HG03108 (cell line): Measurements from ENCODE around the gene INMT.
A peak's percentile ranks its signal among the peaks of the same experiment; 100 is the strongest.

ENCODE experiments used
- ATAC-seq: cut with Tn5 transposase; IDR thresholded peaks from one replicate; pipeline ENCODE4 v1.9.1; 2021; ENCODE audit warnings: moderate library complexity; ENCODE audit not compliant: unreplicated experiment

Gene INMT

GRCh38 chr7:30727061-30727945, 24.6 kb upstream of the INMT start:
- peak; percentile 60 for ATAC-seq

- no peak for ATAC-seq
Measured at GRCh38 chr7:30728591-30729100, 23.3 kb upstream of the INMT start.

GRCh38 chr7:30729642-30730041, 22.3 kb upstream of the INMT start:
- no peak for ATAC-seq

GRCh38 chr7:30730097-30730496, 21.8 kb upstream of the INMT start:
- no peak for ATAC-seq

GRCh38 chr7:30730996-30731395, 20.9 kb upstream of the INMT start:
- ATAC-seq, result no peak

GRCh38 chr7:30731581-30731980, 20.4 kb upstream of the INMT start:
- no peak for ATAC-seq

GRCh38 chr7:30732606-30733005, 19.3 kb upstream of the INMT start:
- no peak for ATAC-seq

GRCh38 chr7:30733216-30733615, 18.7 kb upstream of the INMT start:
- ATAC-seq, result no peak

- no peak for ATAC-seq
Measured at GRCh38 chr7:30733691-30734090, 18.2 kb upstream of the INMT start.

GRCh38 chr7:30734497-30734896, 17.4 kb upstream of the INMT start:
- no peak for ATAC-seq

GRCh38 chr7:30735631-30736030, 16.3 kb upstream of the INMT start:
- no peak for ATAC-seq

- ATAC-seq, result no peak
Measured at GRCh38 chr7:30736291-30736690, 15.6 kb upstream of the INMT start.

GRCh38 chr7:30738026-30738915, 13.7 kb upstream of the INMT start:
- ATAC-seq, result no peak

- no peak for ATAC-seq
Measured at GRCh38 chr7:30739691-30740090, 12.2 kb upstream of the INMT start.

- ATAC-seq, result no peak
Measured at GRCh38 chr7:30740417-30741181, 11.3 kb upstream of the INMT start.

- no peak for ATAC-seq
Measured at GRCh38 chr7:30741289-30741688, 10.6 kb upstream of the INMT start.

- ATAC-seq, result no peak
Measured at GRCh38 chr7:30743371-30744074, 8.4 kb upstream of the INMT start.

- no peak for ATAC-seq
Measured at GRCh38 chr7:30744075-30744417, 7.9 kb upstream of the INMT start.

- no peak for ATAC-seq
Measured at GRCh38 chr7:30745261-30745941, 6.5 kb upstream of the INMT start.

GRCh38 chr7:30750010-30750409, 1.9 kb upstream of the INMT start:
- no peak for ATAC-seq
